Peyer's patch (tissue), 4 donors: ENCODE results near the gene PDCD6IP.
"Not testable (repeated sequence)": the region's sequence is repeated elsewhere in the genome, so short reads cannot be mapped to it uniquely, and the experiment has no call there.

Experiments used
- POLR2A ChIP-seq, 2 donors: fragments of 450-650 bp; IDR thresholded peaks; one replicate each; pipeline ENCODE4 v1.5.1; 2017; ENCODE audit warnings: antibody characterized with exemption in 2 of 2, mild to moderate bottlenecking in 2 of 2, moderate library complexity in 2 of 2
- TF ChIP-seq, protein P1 (sequence below), 6 experiments: fragments of 450-650 bp in 4 of 6; fragments of 200-600 bp in 2 of 6; sonication (generic) in 1 of 6; IDR thresholded peaks; one replicate each; pipeline ENCODE4 v1.5.1; 2017 to 2019; ENCODE audit warnings: antibody characterized with exemption in 6 of 6, mild to moderate bottlenecking in 3 of 6, moderate library complexity in 1 of 6

- TF ChIP-seq, protein P1, sequence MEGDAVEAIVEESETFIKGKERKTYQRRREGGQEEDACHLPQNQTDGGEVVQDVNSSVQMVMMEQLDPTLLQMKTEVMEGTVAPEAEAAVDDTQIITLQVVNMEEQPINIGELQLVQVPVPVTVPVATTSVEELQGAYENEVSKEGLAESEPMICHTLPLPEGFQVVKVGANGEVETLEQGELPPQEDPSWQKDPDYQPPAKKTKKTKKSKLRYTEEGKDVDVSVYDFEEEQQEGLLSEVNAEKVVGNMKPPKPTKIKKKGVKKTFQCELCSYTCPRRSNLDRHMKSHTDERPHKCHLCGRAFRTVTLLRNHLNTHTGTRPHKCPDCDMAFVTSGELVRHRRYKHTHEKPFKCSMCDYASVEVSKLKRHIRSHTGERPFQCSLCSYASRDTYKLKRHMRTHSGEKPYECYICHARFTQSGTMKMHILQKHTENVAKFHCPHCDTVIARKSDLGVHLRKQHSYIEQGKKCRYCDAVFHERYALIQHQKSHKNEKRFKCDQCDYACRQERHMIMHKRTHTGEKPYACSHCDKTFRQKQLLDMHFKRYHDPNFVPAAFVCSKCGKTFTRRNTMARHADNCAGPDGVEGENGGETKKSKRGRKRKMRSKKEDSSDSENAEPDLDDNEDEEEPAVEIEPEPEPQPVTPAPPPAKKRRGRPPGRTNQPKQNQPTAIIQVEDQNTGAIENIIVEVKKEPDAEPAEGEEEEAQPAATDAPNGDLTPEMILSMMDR (IDR thresholded peaks at IDR 0.05): not testable (repeated sequence)
- not testable (repeated sequence) for TF ChIP-seq POLR2A (IDR thresholded peaks at IDR 0.05)
Measured at GRCh38 chr3:33754391-33754790, 44.0 kb upstream of the PDCD6IP start.
